ENCODE results near the gene ESYT2. TPM values are rescaled to one million over a fixed set of nuclear protein-coding genes. Genes with fewer than 3 reads are reported as not detected.

Gene ESYT2
- total RNA-seq, 5 donors from 2014 or later (not counting 1 experiment from before 2014, with no cell fraction given), result 99.0 to 122 (median 116) TPM

GRCh38 chr7:158803367-158803969, 25.8 kb downstream of the ESYT2 start:
- WGBS (ENCODE audit: insufficient coverage), result 61% methylated on average over 2 of the region's 35 CpGs

GRCh38 chr7:158802535-158803366, 26.6 kb downstream of the ESYT2 start:
- H3K4me1 ChIP-seq (ENCODE audit: control insufficient read depth in 1 of 2, extremely low read depth in 1 of 2, insufficient read depth in 2 of 2, low read length in 2 of 2), result peaks cover 7 to 42% of the 10 kb centered on the region in 2 experiments
- peak in 3 of 4 experiments; percentile 20 to 43 (median 39) for ATAC-seq (replicated peaks in 1 of 4)
- WGBS (ENCODE audit: insufficient coverage), result 58% methylated on average over 7 of the region's 9 CpGs
- no peaks in the 10 kb centered on the region for H3K27me3 ChIP-seq (replicated peaks in 1 of 2; ENCODE audit: control insufficient read depth in 2 of 2, extremely low read depth in 1 of 2, insufficient read depth in 2 of 2, low read length in 1 of 2)
- Mint-ChIP-seq H3K27ac (peak overlapping the region; percentile 71 to 84), H3K36me3 (peaks cover 27% of the 10 kb centered on the region), H3K4me1 (peaks cover 65 to 76% (median 69%) of the 10 kb centered on the region in 3 donors), H3K27me3 (no peaks in the 10 kb centered on the region), H3K4me3 (peak overlapping the region in 2 of 3 donors; percentile 39 to 61), H3K9me3 (peaks cover 0 to 3% (median 0%) of the 10 kb centered on the region in 3 donors)
- H3K4me3 ChIP-seq (ENCODE audit: control insufficient read depth in 1 of 2, extremely low read depth in 1 of 2, low read length in 1 of 2), result no peak overlapping the region
- no peaks in the 10 kb centered on the region for H3K9me3 ChIP-seq
- H3K27ac ChIP-seq (ENCODE audit: low read length), result peak overlapping the region; percentile 57
- ChIA-PET CTCF (interaction anchor here in 1 of 2 donors (0.9 kb wide), 1 partner anchor 21 kb away, joined by 3 read pairs; no protein-coding TSS in a partner anchor), POLR2A (no interaction called here)
- no peak for DNase-seq
- H3K36me3 ChIP-seq (ENCODE audit: control insufficient read depth in 2 of 2, extremely low read depth in 1 of 2, insufficient read depth in 1 of 2, low read length in 1 of 2), result peaks cover 0 to 26% of the 10 kb centered on the region in 2 donors

More at GRCh38 chr7:158803367-158803969, 25.8 kb downstream of the ESYT2 start:
- Histone ChIP-seq H3K27me3 (replicated peaks in 1 of 2; ENCODE audit: control insufficient read depth in 2 of 2, extremely low read depth in 1 of 2, insufficient read depth in 2 of 2, low read length in 1 of 2) (no peaks in the 10 kb centered on the region), H3K27ac (ENCODE audit: low read length) (peak overlapping the region; percentile 57), H3K36me3 (ENCODE audit: control insufficient read depth in 2 of 2, extremely low read depth in 1 of 2, insufficient read depth in 1 of 2, low read length in 1 of 2) (peaks cover 3 to 28% of the 10 kb centered on the region in 2 donors), H3K9me3 (no peaks in the 10 kb centered on the region), H3K4me1 (ENCODE audit: control insufficient read depth in 1 of 2, extremely low read depth in 1 of 2, insufficient read depth in 2 of 2, low read length in 2 of 2) (peaks cover 7 to 46% of the 10 kb centered on the region in 2 experiments), H3K4me3 (ENCODE audit: control insufficient read depth in 1 of 2, extremely low read depth in 1 of 2, low read length in 1 of 2) (no peak overlapping the region)
- ChIA-PET CTCF (no interaction called here), POLR2A (no interaction called here)
- peak; percentile 39 to 68 (median 61) for ATAC-seq (replicated peaks in 1 of 4)
- H3K36me3 Mint-ChIP-seq, result peaks cover 28% of the 10 kb centered on the region
- H3K27me3 Mint-ChIP-seq, result no peaks in the 10 kb centered on the region
- H3K9me3 Mint-ChIP-seq, result peaks cover 0 to 3% (median 0%) of the 10 kb centered on the region in 3 donors
- peak overlapping the region; percentile 71 to 84 for H3K27ac Mint-ChIP-seq
- DNase-seq, result peak in 3 of 35 experiments; percentile 24 to 42 (median 28)
- H3K4me1 Mint-ChIP-seq, result peaks cover 65 to 81% (median 73%) of the 10 kb centered on the region in 3 donors
- H3K4me3 Mint-ChIP-seq, result peak overlapping the region in 2 of 3 donors; percentile 39 to 61

DNA sequence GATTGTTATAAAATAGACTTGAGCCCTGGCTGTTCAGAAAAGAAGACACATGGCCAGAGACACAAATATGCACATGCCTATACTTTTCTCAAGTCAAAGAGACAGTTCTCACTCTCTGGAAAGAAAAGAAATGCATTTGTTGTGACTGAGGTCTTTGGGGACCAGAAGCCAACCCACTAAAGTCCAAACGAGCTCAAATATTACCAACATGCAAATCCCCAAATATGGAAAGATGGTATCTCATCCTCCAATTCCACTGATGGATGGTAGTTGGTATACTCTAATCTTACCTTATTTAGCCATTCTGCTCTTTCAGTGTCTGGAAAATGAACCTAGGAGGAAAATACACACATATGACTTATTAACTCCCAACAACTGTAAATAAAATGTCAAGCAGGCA, 30.6 kb downstream of the ESYT2 start:
- ChIA-PET CTCF (no interaction called here), POLR2A (interaction anchor here (0.5 to 1.0 kb wide), 4 partner anchors 25 to 94 kb away, joined by 4 to 10 read pairs (median 4); partner anchors contain the start of genes ESYT2 (in 1 of the 2) and NCAPG2 (in 1 of the 2))
- DNase-seq, result no peak
- H3K36me3 Mint-ChIP-seq, result peaks cover 34% of the 10 kb centered on the region
- no CpG with 5 or more reads among the region's 1 CpG for WGBS (ENCODE audit: insufficient coverage)
- Histone ChIP-seq H3K4me3 (ENCODE audit: control insufficient read depth in 1 of 2, extremely low read depth in 1 of 2, low read length in 1 of 2) (no peak overlapping the region), H3K9me3 (no peaks in the 10 kb centered on the region), H3K36me3 (ENCODE audit: control insufficient read depth in 2 of 2, extremely low read depth in 1 of 2, insufficient read depth in 1 of 2, low read length in 1 of 2) (peaks cover 15 to 51% of the 10 kb centered on the region in 2 donors), H3K27me3 (replicated peaks in 1 of 2; ENCODE audit: control insufficient read depth in 2 of 2, extremely low read depth in 1 of 2, insufficient read depth in 2 of 2, low read length in 1 of 2) (no peaks in the 10 kb centered on the region), H3K27ac (ENCODE audit: low read length) (no peak overlapping the region), H3K4me1 (ENCODE audit: control insufficient read depth in 1 of 2, extremely low read depth in 1 of 2, insufficient read depth in 2 of 2, low read length in 2 of 2) (peaks cover 7 to 37% of the 10 kb centered on the region in 2 experiments)
- H3K27me3 Mint-ChIP-seq, result no peaks in the 10 kb centered on the region
- peak overlapping the region in 1 of 2 donors; percentile 24 for H3K27ac Mint-ChIP-seq
- H3K9me3 Mint-ChIP-seq, result no peaks in the 10 kb centered on the region
- peaks cover 49 to 56% (median 52%) of the 10 kb centered on the region in 3 donors for H3K4me1 Mint-ChIP-seq
- ATAC-seq (replicated peaks in 1 of 4), result no peak
- no peak overlapping the region for H3K4me3 Mint-ChIP-seq

DNA sequence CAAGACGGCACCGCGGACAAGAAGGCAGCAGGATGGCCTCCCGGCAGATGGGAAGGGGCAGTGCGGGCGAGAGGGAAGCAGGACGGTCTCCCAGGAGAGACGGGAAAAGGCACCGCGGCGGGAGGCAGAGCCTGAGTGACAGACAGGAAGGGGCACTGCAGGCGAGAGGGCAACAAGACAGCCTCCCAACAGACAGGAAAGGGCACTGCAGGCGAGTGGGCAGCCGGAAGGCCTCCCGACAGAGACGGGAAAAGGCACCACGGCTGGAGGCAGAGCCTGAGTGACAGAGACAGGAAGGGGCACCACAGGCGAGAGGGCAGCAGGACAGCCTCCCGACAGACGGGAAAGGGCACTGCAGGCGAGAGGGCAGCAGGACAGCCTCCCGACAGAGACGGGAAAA, 32.6 kb downstream of the ESYT2 start:
- POLR2A ChIA-PET, result no interaction called here
- DNase-seq, result no peak
- Mint-ChIP-seq H3K4me1 (peaks cover 34 to 38% (median 37%) of the 10 kb centered on the region in 3 donors), H3K27ac (peak overlapping the region in 1 of 2 donors; percentile 62), H3K27me3 (no peaks in the 10 kb centered on the region), H3K4me3 (peak overlapping the region in 1 of 3 donors; percentile 40), H3K9me3 (no peaks in the 10 kb centered on the region), H3K36me3 (peaks cover 48% of the 10 kb centered on the region)
- Histone ChIP-seq H3K27ac (ENCODE audit: low read length) (no peak overlapping the region), H3K9me3 (no peaks in the 10 kb centered on the region), H3K27me3 (replicated peaks in 1 of 2; ENCODE audit: control insufficient read depth in 2 of 2, extremely low read depth in 1 of 2, insufficient read depth in 2 of 2, low read length in 1 of 2) (no peaks in the 10 kb centered on the region), H3K4me1 (ENCODE audit: control insufficient read depth in 1 of 2, extremely low read depth in 1 of 2, insufficient read depth in 2 of 2, low read length in 2 of 2) (peaks cover 2 to 26% of the 10 kb centered on the region in 2 experiments), H3K36me3 (ENCODE audit: control insufficient read depth in 2 of 2, extremely low read depth in 1 of 2, insufficient read depth in 1 of 2, low read length in 1 of 2) (peaks cover 15 to 65% of the 10 kb centered on the region in 2 donors), H3K4me3 (ENCODE audit: control insufficient read depth in 1 of 2, extremely low read depth in 1 of 2, low read length in 1 of 2) (no peak overlapping the region)
- WGBS (ENCODE audit: insufficient coverage), result 84% methylated on average over 17 of the region's 23 CpGs
- CTCF ChIA-PET, result no interaction called here
- no peak for ATAC-seq (replicated peaks in 1 of 4)

GRCh38 chr7:158795272-158795671, 34.0 kb downstream of the ESYT2 start:
- Histone ChIP-seq H3K36me3 (ENCODE audit: control insufficient read depth in 2 of 2, extremely low read depth in 1 of 2, insufficient read depth in 1 of 2, low read length in 1 of 2) (peaks cover 15 to 73% of the 10 kb centered on the region in 2 donors), H3K4me3 (ENCODE audit: control insufficient read depth in 1 of 2, extremely low read depth in 1 of 2, low read length in 1 of 2) (no peak overlapping the region), H3K27me3 (replicated peaks in 1 of 2; ENCODE audit: control insufficient read depth in 2 of 2, extremely low read depth in 1 of 2, insufficient read depth in 2 of 2, low read length in 1 of 2) (no peaks in the 10 kb centered on the region), H3K27ac (ENCODE audit: low read length) (no peak overlapping the region), H3K4me1 (ENCODE audit: control insufficient read depth in 1 of 2, extremely low read depth in 1 of 2, insufficient read depth in 2 of 2, low read length in 2 of 2) (peaks cover 0 to 17% of the 10 kb centered on the region in 2 experiments), H3K9me3 (no peaks in the 10 kb centered on the region)
- ChIA-PET POLR2A (no interaction called here), CTCF (no interaction called here)
- H3K27me3 Mint-ChIP-seq, result no peaks in the 10 kb centered on the region
- DNase-seq (no peak), ATAC-seq (replicated peaks in 1 of 4) (no peak)
- peaks cover 21 to 25% (median 24%) of the 10 kb centered on the region in 3 donors for H3K4me1 Mint-ChIP-seq
- no peak overlapping the region for H3K4me3 Mint-ChIP-seq
- no CpG with 5 or more reads among the region's 4 CpGs for WGBS (ENCODE audit: insufficient coverage)
- H3K27ac Mint-ChIP-seq, result peak overlapping the region in 1 of 2 donors; percentile 27
- H3K36me3 Mint-ChIP-seq, result peaks cover 58% of the 10 kb centered on the region
- no peaks in the 10 kb centered on the region for H3K9me3 Mint-ChIP-seq

DNA sequence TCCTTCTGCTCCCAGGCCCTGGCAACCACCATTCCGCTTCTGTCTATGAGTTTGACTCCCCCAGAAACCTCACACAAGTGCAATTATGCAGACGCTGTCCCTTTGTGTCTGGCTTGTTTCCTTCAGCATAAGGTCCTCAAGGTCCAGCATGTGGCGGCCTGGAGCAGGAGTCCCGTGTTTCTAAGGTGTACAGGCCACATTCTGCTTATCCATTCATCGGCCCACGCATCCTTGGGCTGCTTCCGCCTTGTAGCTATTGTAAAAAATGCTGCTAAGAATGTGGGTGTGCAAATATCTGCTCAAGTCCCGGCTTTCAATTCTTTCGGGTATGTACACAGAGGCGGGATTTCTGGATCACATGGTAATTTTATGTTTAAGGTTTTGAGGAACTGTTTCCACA, 38.2 kb downstream of the ESYT2 start:
- ChIA-PET POLR2A (no interaction called here), CTCF (no interaction called here)
- no peaks in the 10 kb centered on the region for H3K9me3 ChIP-seq
- Mint-ChIP-seq H3K27me3 (no peaks in the 10 kb centered on the region), H3K4me1 (peaks cover 3 to 7% (median 5%) of the 10 kb centered on the region in 3 donors), H3K36me3 (peaks cover 65% of the 10 kb centered on the region), H3K9me3 (no peaks in the 10 kb centered on the region), H3K27ac (peak overlapping the region in 1 of 2 donors; percentile 13), H3K4me3 (no peak overlapping the region)
- H3K36me3 ChIP-seq (ENCODE audit: control insufficient read depth in 2 of 2, extremely low read depth in 1 of 2, insufficient read depth in 1 of 2, low read length in 1 of 2), result peaks cover 10 to 74% of the 10 kb centered on the region in 2 donors
- DNase-seq (no peak), ATAC-seq (replicated peaks in 1 of 4) (no peak)
- H3K4me3 ChIP-seq (ENCODE audit: control insufficient read depth in 1 of 2, extremely low read depth in 1 of 2, low read length in 1 of 2), result no peak overlapping the region
- no peak overlapping the region for H3K27ac ChIP-seq (ENCODE audit: low read length)
- H3K4me1 ChIP-seq (ENCODE audit: control insufficient read depth in 1 of 2, extremely low read depth in 1 of 2, insufficient read depth in 2 of 2, low read length in 2 of 2), result peaks cover 0 to 4% of the 10 kb centered on the region in 2 experiments
- no peaks in the 10 kb centered on the region for H3K27me3 ChIP-seq (replicated peaks in 1 of 2; ENCODE audit: control insufficient read depth in 2 of 2, extremely low read depth in 1 of 2, insufficient read depth in 2 of 2, low read length in 1 of 2)
- WGBS (ENCODE audit: insufficient coverage), result 97% methylated on average over 4 of the region's 10 CpGs

All from T-cell (primary cell).